HG02588 (cell line): ENCODE results near the gene NRXN3.

Experiments used
- ATAC-seq: cut with Tn5 transposase; IDR thresholded peaks from one replicate; pipeline ENCODE4 v1.9.1; 2021; ENCODE audit warnings: mild to moderate bottlenecking, moderate library complexity; ENCODE audit not compliant: unreplicated experiment

The NRXN3 gene

DNA sequence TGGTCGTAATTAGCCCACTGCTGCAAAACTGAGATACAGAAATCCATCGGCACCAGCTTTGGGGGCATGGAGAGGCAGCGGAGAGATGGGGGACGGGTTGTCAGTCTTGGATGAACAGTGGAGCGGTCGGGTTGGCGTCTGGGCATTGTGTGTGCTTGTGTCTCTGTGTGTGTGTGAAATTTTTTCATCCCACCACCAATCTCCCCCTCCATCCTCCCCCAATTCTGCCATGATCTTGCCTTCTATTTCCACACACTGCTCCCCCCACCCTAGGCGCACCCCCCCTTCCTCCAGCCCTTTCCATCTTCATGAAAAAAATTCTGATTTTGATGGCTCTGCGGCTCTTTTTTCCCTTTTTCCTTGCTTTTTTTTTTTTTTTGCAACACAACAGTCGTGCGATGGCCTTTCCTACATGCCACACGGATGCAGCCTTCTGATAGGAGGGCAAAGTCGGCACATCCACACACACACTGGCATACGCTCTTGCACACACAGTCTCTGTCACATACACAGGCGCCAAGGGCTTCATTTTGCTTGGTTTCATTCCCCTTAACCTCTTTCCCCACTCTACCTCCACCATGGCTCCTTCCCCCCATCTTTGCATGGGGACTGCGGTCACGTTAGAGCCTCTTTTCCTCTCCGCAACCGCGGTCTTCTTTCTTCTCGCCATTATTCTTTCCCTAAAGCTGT is 3.3 kb downstream of the NRXN3 start:
- no peak for ATAC-seq

DNA sequence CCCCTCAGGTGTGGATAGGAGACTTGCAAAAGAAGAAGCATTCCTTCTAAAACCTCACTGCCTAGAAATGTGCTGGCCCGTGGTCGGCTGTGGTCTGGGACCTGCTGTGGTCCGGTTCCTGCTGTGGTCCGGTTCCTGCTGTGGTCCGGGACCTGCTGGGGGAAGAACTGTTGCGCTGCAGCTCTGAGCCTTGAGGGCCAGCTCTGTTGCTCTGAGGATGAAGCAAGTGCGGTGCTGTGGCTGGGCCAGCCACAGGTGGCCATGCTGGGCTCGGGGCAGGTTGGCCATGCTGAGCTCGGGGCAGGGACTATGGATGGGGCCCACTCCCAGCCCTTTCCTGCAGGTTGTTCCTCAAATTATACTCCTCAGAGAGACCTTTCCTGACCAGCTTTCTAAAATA is 5.2 kb downstream of the NRXN3 start:
- no peak for ATAC-seq

DNA sequence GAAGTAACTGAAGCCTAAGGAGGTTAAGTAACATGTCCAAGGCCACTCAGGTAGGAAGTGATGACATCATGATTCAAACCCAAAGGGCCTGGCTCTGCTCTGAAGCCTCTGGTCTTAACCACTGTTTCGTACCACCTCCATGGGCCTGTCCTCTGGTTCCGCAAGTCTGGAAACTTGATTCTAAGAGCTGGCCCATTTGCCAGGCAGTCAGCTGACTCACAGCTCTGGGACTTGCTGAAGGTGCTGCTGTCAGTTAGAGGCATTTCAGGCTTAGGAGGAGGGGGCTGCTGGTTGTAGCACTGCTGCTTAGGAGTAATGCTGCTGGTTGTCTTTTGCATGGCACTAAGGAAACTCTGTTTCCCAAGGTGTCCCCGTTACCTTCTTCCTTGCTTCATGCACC is 7.9 kb downstream of the NRXN3 start:
- no peak for ATAC-seq

DNA sequence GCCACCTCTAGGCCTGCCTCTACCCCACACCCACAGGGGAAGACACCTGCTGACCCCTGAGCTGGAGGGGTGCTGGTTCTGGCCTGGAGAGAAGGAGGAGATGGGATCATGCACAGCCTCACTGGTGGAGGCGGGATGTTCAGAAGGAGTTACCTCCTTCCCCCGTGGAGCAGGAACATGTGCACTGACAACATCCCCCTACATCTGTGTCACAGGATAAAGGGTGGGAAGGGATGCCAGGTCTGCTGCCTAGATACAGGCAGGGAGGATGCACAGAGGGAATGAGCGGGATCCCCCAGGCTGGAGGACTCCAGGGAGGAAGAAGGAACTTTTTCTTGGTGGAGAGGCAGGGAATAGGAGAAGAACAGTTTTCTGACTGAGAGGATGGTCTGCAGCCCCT is 8.8 kb downstream of the NRXN3 start:
- ATAC-seq = no peak

DNA sequence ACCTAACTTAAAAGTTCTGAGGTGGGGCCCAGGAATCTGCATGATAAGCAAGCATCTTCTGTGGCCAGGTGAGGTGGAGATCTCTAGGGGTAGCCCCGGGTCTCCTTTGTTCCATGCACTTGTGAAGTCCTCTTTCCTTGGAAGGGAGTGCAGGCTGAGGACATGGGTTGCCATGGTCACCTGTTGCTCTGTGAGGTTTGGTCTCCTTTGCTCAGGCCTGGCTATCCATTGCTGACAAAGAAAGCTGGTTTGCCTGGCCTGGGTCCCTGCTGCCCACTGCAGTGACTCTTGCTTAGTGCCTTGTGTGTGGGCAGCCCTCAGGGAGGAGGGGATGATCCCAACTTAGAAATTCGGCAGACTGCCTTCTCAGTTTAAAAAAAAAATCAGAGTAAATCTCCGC is 11.1 kb downstream of the NRXN3 start:
- no peak for ATAC-seq

DNA sequence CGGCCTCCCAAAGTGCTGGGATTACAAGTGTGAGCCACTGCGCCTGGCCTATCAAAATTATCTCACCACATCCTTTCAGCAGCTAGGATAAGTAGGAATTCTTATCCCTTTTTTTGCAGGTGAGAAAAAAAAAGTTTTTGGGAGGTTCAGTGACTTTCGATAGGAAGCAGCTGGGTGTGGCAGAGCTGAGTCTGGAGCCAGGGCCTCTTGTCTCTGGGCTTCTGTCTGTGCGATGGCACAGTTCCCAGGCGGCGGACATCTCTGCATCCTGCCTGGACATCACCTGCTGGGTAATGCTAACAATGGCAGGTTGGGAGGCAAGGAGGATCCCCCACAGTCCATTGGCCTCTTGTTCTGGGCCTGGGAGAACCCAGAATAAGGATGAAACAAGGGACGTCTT is 12.5 kb downstream of the NRXN3 start:
- no peak for ATAC-seq

DNA sequence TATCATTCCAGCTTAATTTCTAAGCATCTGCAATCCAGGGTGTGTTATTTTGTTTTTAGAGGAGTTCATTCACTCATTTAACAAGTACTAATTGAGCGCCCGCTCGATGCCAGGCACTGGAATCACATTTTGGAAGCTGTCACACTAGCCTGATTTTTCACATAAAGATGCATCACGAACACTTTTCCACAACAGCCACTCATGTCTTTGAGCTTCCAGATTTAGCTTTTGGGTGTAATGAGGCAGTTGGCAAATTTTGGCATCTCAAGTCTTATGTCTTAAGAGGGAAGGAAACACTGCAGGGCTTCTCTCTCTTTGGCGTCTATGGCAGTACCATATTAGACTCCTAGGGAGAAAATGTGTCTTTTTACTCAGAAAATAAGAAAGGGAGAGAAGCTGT is 14.0 kb downstream of the NRXN3 start:
- ATAC-seq = no peak

DNA sequence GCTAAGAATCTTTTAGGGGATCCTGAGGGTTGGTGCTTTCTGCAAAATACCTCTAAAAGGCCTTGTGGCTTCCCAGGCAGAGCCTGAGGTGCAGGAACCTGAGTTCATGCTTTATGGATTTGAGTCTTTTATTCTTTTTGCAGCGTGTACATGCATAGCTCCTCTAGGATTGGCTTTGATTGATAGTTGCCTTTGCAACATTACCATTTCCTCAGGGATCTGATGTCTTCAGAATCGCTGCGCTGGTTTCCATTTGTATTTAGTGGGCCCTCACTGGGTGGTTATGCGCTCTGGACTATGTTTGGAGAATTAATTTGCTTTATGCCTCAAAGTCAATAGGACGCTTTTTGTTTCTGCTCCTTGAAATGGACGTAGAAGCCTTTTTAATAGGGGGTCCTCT is 16.1 kb downstream of the NRXN3 start:
- ATAC-seq = no peak

DNA sequence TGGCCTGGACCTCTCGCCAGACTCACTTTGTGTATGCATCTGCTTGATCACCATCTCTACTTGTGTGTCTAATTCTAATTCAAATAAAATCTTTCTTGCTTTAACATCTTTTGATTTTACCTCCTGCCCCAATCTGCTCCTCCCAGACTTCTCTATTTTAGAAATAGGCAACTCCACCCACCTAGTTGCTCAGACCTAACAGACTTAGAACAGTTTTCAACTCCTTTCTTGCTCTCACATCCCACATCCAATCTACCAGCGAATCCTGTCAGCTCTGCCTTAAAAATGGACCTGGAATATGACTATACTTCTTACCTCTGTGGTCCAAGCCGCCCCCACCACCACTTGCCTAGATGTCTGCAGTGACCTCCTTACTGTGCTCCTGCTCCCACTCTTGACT is 18.7 kb downstream of the NRXN3 start:
- no peak for ATAC-seq

DNA sequence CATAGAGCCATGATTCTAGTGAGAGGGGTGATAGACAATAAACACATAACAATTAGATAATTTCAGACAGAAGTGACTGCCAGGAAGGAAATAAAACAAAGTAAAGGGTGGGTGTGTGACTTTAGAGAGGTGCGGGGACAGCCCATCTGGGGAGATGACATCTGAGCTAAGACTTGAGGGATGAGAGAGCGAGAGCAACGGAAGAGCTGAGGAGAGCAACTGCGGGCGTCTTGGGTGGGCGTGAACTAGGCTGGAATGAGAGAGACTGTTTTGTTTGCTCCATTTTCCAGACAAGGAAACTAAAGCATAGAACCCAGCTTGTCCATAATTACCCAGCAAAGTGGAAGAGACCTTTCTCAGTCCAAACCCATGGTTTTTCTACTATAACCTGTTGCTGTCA is 25.3 kb downstream of the NRXN3 start:
- no peak for ATAC-seq

DNA sequence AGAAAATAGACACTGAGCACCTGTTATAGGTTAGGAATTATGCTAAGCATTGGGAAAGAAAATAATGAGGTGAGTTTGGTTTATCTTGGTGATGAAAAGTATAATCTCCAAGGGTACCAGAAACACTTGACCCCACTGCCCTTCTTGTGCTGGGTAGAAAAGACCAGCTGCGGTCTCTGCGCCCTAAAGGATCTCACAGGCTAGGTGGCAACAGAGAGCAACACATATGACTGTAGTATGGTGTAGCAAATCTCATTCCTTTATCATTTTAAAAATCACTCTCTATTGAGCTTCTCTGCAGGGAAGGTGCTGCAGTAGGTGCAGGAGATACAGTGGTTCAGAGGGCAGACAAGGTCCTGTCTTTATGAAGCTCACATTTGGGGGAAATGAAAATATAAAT is 26.1 kb downstream of the NRXN3 start:
- no peak for ATAC-seq

DNA sequence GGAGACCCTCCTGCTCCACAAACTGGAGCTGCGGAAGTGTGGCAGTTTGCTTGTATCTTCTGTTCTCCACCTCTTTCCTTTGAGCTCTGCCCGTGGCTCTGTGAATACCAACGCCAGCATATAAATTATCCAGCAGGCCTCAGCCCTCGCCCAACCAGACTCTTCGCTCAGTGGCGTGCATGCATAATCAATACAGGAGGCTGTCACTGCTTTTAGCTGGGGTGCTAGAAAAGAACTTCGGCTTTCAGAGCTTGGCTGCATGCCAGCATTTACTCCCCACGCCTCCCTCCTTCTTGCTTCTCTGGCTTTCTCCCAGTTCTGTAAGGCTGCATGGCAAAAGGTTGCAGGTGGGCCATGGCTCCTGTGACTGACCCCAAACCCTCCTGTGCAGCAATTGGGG is 26.9 kb downstream of the NRXN3 start:
- no peak for ATAC-seq

DNA sequence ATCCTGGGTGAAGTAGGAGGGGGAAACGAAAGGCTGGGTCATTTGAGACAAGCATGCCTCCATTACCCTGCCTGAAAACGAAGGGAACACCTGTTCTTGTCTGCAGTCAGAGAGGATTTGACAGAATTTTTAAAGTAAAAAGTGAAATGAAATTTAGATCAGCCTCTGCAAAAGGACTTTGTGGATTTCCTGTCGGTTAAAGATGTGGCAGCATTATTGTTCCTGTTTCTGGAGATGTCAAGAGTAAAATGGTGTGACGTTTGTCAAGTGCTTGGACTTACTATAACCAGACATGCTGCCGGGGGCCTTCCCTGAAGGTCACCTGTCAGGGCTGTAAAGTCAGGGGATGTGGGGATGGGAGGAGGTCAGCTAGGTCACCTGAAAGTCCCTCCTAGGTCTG is 32.0 kb downstream of the NRXN3 start:
- ATAC-seq = no peak

DNA sequence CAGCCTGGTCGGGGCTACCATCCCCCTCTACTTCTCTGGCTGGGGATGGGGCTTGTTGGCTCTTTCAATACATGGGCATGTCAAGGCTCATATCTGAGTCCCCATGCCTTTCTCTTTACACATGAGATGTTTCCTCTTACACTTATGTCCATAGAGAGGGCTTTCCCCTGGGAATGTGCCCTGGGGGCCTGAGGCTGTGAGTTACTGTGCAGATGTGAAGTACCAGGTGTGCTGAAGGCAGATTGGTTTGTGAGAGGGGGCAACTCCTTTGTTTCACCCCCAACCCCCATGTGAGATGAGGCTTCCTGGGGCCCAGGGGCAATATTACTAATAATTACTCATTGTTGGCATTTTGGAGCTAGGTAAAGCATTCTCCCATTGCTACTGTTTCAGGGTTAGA is 32.8 kb downstream of the NRXN3 start:
- ATAC-seq = no peak

DNA sequence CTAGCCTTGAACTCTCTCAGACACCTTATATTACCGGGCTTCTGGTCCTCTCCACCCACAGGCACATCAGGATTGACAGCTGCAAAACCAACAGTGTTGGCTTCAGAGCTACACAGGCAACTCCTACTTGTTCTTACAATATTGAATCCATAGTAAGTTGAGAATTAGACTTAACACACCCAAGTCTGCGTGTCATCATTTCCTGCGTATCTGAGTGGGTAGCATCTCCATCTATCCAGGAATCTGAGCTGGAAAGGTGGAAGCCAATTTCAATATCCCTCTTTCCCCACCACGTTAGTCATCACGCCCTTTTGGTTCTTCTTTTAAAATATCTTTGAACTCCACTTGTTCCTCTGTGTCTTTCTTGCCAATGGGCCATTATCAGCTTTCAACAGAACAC is 37.2 kb downstream of the NRXN3 start:
- no peak for ATAC-seq

DNA sequence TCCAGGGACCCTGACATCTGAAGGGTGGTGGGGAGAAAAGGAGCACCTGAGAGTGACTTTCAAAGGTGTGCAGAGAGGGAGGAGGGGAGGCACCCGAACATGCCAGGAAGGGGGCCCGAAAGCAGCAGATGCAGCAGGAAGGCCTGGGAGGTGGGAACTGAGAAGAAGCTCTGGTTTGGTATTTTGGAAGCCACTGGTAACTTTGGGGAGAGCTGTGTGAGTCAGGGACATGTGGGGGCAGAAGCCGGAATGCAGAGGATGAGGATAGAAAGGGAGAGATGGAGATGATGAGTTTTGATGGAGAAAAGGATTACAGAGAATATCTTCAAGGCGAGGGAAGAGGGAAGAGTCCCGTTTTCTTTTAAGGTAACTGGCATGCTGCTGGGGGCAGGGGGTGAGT is 50.1 kb downstream of the NRXN3 start:
- no peak for ATAC-seq

DNA sequence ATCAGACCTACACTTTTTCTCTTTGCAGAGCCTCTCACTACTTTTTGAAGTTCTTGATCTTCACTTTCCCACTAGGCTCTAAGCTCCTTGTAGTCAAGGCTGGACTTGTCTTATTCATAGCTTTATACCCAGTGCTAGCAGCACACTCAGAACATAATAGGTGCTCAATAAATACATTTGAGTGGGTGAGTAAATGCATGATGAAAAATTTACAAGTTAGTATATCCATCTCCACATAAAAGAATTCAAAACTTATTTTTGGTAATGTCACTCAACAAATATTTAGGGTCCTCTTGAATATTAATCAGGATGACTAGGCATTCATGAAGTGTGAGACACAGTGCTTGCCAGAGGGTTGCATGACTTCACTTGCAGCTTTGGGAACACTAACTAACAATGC is 52.6 kb downstream of the NRXN3 start:
- no peak for ATAC-seq

DNA sequence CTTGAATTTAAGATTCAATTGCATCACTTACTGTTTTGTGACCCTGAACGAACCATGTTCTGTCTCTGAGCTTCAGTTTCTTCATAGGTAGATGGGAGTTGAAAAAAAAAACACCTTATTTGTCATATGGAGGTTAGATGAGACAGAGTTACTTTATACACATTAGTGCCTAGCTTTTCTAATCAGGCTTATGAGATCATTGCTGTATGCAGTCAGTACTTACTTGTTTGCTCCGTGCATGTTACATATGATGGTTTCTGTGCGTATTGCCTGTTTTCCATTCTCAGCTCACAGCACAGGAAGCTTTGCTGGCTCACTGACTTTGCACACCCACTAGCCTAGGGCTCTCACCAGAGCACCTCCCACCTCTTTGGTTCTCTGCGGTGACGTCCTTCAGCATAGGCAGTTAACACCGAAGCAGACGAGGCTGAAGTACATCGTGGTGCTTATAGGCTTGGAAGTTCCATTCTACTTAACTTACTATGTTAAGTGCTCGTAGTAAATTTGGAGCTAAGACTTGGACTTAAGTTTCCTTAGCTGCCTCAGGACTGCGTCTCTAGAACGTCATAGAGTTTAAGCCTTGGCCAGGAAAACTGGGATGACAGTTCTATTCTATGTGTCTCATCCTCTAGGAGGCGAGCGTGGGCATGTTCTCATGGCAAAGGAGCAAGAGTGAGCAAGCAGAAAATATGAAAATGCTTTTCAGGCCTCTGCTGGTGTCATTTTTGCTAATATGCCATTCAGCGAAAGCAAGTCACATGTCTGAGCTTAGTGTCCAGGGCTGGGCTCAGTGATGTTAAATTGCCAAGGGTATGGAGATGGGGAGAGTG is 57.3 kb downstream of the NRXN3 start:
- no peak for ATAC-seq

DNA sequence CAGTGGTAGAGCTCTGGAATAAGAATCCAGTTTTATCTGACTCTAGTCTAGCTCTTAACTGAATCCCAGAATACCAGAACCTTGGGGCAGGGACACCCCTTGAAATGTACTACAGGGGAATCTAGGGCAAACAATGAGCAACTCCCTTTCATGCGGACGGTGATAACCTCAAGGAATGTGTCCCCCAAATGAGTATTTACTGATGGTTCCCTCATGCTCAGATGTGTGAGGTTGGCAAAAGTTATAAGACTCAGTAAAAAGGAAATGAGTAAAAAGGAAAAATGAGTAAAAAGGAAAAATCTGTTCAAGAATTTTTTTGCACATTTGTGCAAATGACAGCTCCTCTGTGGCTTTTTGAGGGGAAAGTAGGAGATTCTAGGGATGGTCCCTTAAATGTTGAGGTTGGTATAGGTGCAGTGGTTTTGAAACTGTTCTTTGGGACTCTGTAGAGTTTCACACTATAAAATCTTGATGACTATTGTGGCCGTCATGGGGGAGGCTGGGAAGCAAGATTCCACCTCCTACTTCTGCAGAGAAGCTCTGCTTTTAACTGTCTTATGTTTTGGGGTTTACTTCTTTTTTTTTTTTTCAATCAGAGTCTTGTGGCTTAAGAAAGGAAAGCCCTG is 58.6 kb downstream of the NRXN3 start:
- ATAC-seq = no peak

DNA sequence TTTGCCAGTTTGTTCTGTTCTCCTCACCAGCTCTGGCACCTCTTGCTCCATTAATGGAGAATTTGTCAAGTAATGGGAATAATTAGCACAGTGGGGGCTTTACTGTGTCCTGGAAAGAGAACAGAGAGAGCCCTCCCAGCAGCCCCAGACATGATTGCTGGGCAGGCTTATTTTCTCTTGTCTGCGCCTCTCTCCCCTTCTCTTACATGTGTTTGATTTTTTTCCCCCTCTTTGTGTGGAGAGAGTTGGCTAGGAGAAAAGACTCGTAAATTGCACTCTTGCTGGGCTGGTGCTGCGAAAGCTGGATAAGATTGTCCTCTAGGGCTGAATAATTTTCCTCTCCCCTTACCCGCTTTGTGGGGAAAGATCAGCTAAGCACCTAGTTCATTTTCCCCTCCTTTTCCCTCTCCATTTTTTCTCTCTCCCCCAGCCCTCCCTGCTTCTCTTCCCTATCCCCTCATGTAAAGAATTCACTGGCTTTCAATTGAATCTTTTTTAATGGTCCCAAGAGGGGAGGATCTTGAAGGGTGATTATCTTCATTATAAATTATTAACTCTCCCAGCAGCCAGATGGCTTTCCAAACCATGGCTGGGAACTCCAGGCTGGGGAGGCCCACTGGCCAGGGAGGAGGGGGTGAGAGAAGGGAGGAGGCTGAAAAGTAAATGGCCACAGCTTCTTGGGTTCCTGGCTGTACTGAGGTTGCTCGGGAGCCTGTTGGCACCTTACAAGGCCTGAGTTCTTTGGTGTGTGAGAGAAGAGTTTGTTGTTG is 62.2 kb downstream of the NRXN3 start:
- ATAC-seq = no peak

DNA sequence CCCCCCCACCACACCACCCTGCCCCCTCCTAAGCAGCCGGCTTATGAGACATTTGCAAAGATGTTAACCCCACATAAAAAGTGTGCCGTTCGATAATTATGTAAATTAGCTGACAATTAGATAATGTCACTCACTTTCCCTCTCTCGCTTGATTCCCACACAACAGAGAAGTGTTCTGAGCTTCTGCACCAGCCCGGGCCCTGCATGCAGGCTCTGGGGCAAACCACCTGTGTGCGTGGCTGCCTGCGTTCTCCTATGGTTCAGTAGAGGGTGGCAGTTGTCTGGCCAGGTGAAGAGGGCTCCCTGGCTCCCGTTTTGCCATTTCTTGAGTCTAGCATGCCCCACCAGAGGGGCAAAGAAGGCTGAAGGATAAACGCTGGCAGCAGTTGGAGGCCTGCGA is 68.0 kb downstream of the NRXN3 start:
- ATAC-seq = no peak
